ES-I3 (cell line): ENCODE results near the gene PALMD.

Experiments
- H3K36me3 ChIP-seq: 2 replicates; pipeline ENCODE4 v1.6.1; 2013; ENCODE audit warnings: mild to moderate bottlenecking, low read length, control low read depth, moderate library complexity; ENCODE audit not compliant: insufficient read depth
- H3K4me1 ChIP-seq: 2 replicates; pipeline ENCODE4 v1.6.1; 2013; ENCODE audit warnings: mild to moderate bottlenecking, control low read depth, low read length; ENCODE audit not compliant: insufficient read depth
- H3K9ac ChIP-seq: 2 replicates; pipeline ENCODE4 v1.6.1; 2013; ENCODE audit warnings: low read depth, mild to moderate bottlenecking, low read length, moderate library complexity
- H3K9me3 ChIP-seq: 2 replicates; pipeline ENCODE4 v1.6.1; 2013; ENCODE audit warnings: mild to moderate bottlenecking, low read length, moderate library complexity; ENCODE audit not compliant: control insufficient read depth, insufficient read depth

The PALMD gene

GRCh38 chr1:99643021-99643779 lies 2.7 kb upstream of the PALMD start:
- H3K36me3 ChIP-seq: no peaks in the 10 kb centered on the region
- H3K4me1 ChIP-seq: peaks cover 10% of the 10 kb centered on the region
- H3K9ac ChIP-seq: no peak overlapping the region
- H3K9me3 ChIP-seq: no peaks in the 10 kb centered on the region

- Histone ChIP-seq H3K36me3 (no peaks in the 10 kb centered on the region), H3K9ac (no peak overlapping the region), H3K4me1 (peaks cover 10% of the 10 kb centered on the region), H3K9me3 (no peaks in the 10 kb centered on the region)
Observed at GRCh38 chr1:99644279-99645004, 1.5 kb upstream of the PALMD start.

- peaks cover 10% of the 10 kb centered on the region for H3K4me1 ChIP-seq
- H3K36me3 ChIP-seq: no peaks in the 10 kb centered on the region
- no peak overlapping the region for H3K9ac ChIP-seq
- no peaks in the 10 kb centered on the region for H3K9me3 ChIP-seq
Observed at GRCh38 chr1:99645203-99645602, 710 bp upstream of the PALMD start.

GRCh38 chr1:99646868-99647267 lies 955 bp downstream of the PALMD start:
- no peak overlapping the region for H3K9ac ChIP-seq

GRCh38 chr1:99647490-99647889 lies 1.6 kb downstream of the PALMD start:
- peaks cover 16% of the 10 kb centered on the region for H3K4me1 ChIP-seq
- no peaks in the 10 kb centered on the region for H3K9me3 ChIP-seq
- no peak overlapping the region for H3K9ac ChIP-seq
- H3K36me3 ChIP-seq: no peaks in the 10 kb centered on the region

More at GRCh38 chr1:99646868-99647267, 955 bp downstream of the PALMD start:
- Histone ChIP-seq H3K36me3 (no peaks in the 10 kb centered on the region), H3K9me3 (no peaks in the 10 kb centered on the region), H3K4me1 (peaks cover 16% of the 10 kb centered on the region)

- H3K9ac ChIP-seq: no peak overlapping the region
- peaks cover 16% of the 10 kb centered on the region for H3K4me1 ChIP-seq
- no peaks in the 10 kb centered on the region for H3K36me3 ChIP-seq
- no peaks in the 10 kb centered on the region for H3K9me3 ChIP-seq
Observed at GRCh38 chr1:99648107-99648506, 2.2 kb downstream of the PALMD start.

GRCh38 chr1:99650030-99650429 lies 4.1 kb downstream of the PALMD start:
- Histone ChIP-seq H3K36me3 (no peaks in the 10 kb centered on the region), H3K9ac (no peak overlapping the region), H3K9me3 (no peaks in the 10 kb centered on the region), H3K4me1 (peaks cover 16% of the 10 kb centered on the region)

- Histone ChIP-seq H3K4me1 (peaks cover 13% of the 10 kb centered on the region), H3K9ac (no peak overlapping the region), H3K9me3 (no peaks in the 10 kb centered on the region), H3K36me3 (no peaks in the 10 kb centered on the region)
Observed at GRCh38 chr1:99650773-99651437, 5.0 kb downstream of the PALMD start.

- H3K4me1 ChIP-seq: peaks cover 6% of the 10 kb centered on the region
- no peak overlapping the region for H3K9ac ChIP-seq
- H3K9me3 ChIP-seq: no peaks in the 10 kb centered on the region
- H3K36me3 ChIP-seq: no peaks in the 10 kb centered on the region
Observed at GRCh38 chr1:99652881-99653281, 7.0 kb downstream of the PALMD start.

- peaks cover 6% of the 10 kb centered on the region for H3K4me1 ChIP-seq
- H3K9ac ChIP-seq: no peak overlapping the region
Observed at GRCh38 chr1:99655376-99655775, 9.5 kb downstream of the PALMD start.

GRCh38 chr1:99656701-99657100 lies 10.8 kb downstream of the PALMD start:
- H3K36me3 ChIP-seq: no peaks in the 10 kb centered on the region
- H3K9me3 ChIP-seq: no peaks in the 10 kb centered on the region
- no peaks in the 10 kb centered on the region for H3K4me1 ChIP-seq
- no peak overlapping the region for H3K9ac ChIP-seq

More at GRCh38 chr1:99655376-99655775, 9.5 kb downstream of the PALMD start:
- Histone ChIP-seq H3K36me3 (no peaks in the 10 kb centered on the region), H3K9me3 (no peaks in the 10 kb centered on the region)

- Histone ChIP-seq H3K9ac (no peak overlapping the region), H3K4me1 (peaks cover 1% of the 10 kb centered on the region; the same call in 1 of the 2 replicates), H3K9me3 (no peaks in the 10 kb centered on the region), H3K36me3 (no peaks in the 10 kb centered on the region)
Observed at GRCh38 chr1:99657213-99658030, 11.5 kb downstream of the PALMD start.

- H3K36me3 ChIP-seq: no peaks in the 10 kb centered on the region
- peaks cover 3% of the 10 kb centered on the region; the same call in 1 of the 2 replicates for H3K4me1 ChIP-seq
- no peak overlapping the region for H3K9ac ChIP-seq
- H3K9me3 ChIP-seq: no peaks in the 10 kb centered on the region
Observed at GRCh38 chr1:99658031-99658290, 12.0 kb downstream of the PALMD start.

GRCh38 chr1:99659755-99660210 lies 13.9 kb downstream of the PALMD start:
- Histone ChIP-seq H3K9ac (no peak overlapping the region), H3K4me1 (peaks cover 3% of the 10 kb centered on the region; the same call in 1 of the 2 replicates), H3K9me3 (no peaks in the 10 kb centered on the region), H3K36me3 (no peaks in the 10 kb centered on the region)
